ENCODE results near the gene KMT2B.

DNA sequence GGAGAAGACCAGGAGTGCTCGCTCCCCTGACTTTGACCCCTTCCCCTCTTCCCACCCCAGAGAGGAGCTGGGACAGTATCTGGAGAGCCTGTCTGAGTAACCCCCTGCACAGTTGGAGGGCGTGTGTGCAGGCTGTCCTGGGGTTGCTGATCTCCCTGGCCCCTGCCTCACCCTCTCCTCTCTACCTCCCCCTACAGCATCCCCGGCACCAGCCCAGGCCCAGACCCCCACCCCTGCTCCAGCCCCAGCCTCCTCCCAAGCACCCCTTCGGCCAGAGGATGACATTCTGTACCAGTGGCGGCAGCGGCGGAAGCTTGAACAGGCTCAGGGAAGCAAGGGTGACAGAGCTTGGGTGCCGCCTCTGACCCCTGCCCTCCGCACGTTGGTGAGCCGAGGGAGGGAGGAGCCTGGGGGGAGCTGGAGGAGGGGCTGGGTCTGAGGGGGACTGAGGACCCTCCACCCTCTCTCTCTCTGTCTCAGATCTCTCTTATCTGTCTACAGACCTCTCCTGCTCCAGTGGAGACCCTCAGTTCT is 48.8 kb downstream of the KMT2B start:
- TF ChIP-seq ZNF695 (CRISPR knock-in tag; IDR thresholded peaks at IDR 0.05) (no peak), RAD21 (CRISPR knock-in tag; conservative IDR thresholded peaks at IDR 0.05 in 1 of 2, IDR thresholded peaks at IDR 0.05 in 1 of 2) (no peak), SIN3A (IDR thresholded peaks at IDR 0.05; ENCODE audit: borderline replicate concordance in 2 of 2, control insufficient read depth in 1 of 2, low read depth in 2 of 2, low read length in 2 of 2) (no peak)
- TF ChIP-seq, protein P1, sequence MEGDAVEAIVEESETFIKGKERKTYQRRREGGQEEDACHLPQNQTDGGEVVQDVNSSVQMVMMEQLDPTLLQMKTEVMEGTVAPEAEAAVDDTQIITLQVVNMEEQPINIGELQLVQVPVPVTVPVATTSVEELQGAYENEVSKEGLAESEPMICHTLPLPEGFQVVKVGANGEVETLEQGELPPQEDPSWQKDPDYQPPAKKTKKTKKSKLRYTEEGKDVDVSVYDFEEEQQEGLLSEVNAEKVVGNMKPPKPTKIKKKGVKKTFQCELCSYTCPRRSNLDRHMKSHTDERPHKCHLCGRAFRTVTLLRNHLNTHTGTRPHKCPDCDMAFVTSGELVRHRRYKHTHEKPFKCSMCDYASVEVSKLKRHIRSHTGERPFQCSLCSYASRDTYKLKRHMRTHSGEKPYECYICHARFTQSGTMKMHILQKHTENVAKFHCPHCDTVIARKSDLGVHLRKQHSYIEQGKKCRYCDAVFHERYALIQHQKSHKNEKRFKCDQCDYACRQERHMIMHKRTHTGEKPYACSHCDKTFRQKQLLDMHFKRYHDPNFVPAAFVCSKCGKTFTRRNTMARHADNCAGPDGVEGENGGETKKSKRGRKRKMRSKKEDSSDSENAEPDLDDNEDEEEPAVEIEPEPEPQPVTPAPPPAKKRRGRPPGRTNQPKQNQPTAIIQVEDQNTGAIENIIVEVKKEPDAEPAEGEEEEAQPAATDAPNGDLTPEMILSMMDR (IDR thresholded peaks at IDR 0.05 in 2 of 3, conservative IDR thresholded peaks at IDR 0.05 in 1 of 3; ENCODE audit: insufficient read depth in 2 of 3, low read depth in 1 of 3, low read length in 3 of 3): no peak
- TF ChIP-seq, protein P2, sequence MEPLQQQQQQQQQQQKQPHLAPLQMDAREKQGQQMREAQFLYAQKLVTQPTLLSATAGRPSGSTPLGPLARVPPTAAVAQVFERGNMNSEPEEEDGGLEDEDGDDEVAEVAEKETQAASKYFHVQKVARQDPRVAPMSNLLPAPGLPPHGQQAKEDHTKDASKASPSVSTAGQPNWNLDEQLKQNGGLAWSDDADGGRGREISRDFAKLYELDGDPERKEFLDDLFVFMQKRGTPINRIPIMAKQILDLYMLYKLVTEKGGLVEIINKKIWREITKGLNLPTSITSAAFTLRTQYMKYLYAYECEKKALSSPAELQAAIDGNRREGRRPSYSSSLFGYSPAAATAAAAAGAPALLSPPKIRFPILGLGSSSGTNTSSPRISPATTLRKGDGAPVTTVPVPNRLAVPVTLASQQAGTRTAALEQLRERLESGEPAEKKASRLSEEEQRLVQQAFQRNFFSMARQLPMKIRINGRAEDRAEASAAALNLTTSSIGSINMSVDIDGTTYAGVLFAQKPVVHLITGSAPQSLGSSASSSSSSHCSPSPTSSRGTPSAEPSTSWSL (CRISPR knock-in tag; IDR thresholded peaks at IDR 0.05; ENCODE audit: borderline replicate concordance): no peak

Measured in K562 (cell line).